RWPE2 (cell line): ENCODE results near the gene NDUFAB1.
"Not testable (repeated sequence)": the region's sequence is repeated elsewhere in the genome, so short reads cannot be mapped to it uniquely, and the experiment has no call there.

Experiments
- ATAC-seq: fragments of 200-7000 bp; cut with Tn5 transposase; 3 replicates; pipeline ENCODE4 v1.9.1; 2021; ENCODE audit warnings: low read depth
- DNase-seq: peaks from one replicate; pipeline ENCODE4 v3.0.0-alpha.2; 2020; ENCODE audit warnings: low spot score
- H3K27ac ChIP-seq: fragments of 450-650 bp; 2 replicates; pipeline ENCODE4 v1.5.1; 2017; ENCODE audit warnings: mild to moderate bottlenecking; ENCODE audit not compliant: poor library complexity, severe bottlenecking
- H3K27me3 ChIP-seq: fragments of 250-450 bp; sonication (Bioruptor Pico); 2 replicates; pipeline ENCODE4 v1.5.1; 2021; ENCODE audit warnings: mild to moderate bottlenecking, moderate library complexity; ENCODE audit not compliant: insufficient read depth, poor library complexity, severe bottlenecking
- H3K36me3 ChIP-seq: fragments of 250-450 bp; sonication (Bioruptor Pico); 2 replicates; pipeline ENCODE4 v1.5.1; 2020; ENCODE audit warnings: low read depth, mild to moderate bottlenecking, moderate library complexity
- H3K4me1 ChIP-seq: fragments of 250-450 bp; sonication (Bioruptor Pico); 2 replicates; pipeline ENCODE4 v1.5.1; 2021; ENCODE audit warnings: mild to moderate bottlenecking, moderate library complexity; ENCODE audit not compliant: insufficient read depth, poor library complexity, severe bottlenecking
- H3K4me3 ChIP-seq: fragments of 250-450 bp; sonication (Bioruptor Pico); 2 replicates; pipeline ENCODE4 v1.5.1; 2021; ENCODE audit warnings: mild to moderate bottlenecking, moderate library complexity; ENCODE audit not compliant: severe bottlenecking
- H3K9me3 ChIP-seq: fragments of 250-450 bp; sonication (Bioruptor Pico); 2 replicates; pipeline ENCODE4 v1.5.1; 2021; ENCODE audit warnings: mild to moderate bottlenecking, moderate library complexity; ENCODE audit not compliant: severe bottlenecking
- CTCF ChIP-seq: fragments of 450-650 bp; IDR thresholded peaks from one replicate; pipeline ENCODE4 v1.5.1; 2017; ENCODE audit warnings: mild to moderate bottlenecking, moderate library complexity; ENCODE audit not compliant: poor library complexity, severe bottlenecking

The NDUFAB1 gene

GRCh38 chr16:23587726-23588125 is 8.4 kb downstream of the NDUFAB1 start:
- no peak for DNase-seq

GRCh38 chr16:23584186-23585076 is 11.7 kb downstream of the NDUFAB1 start:
- no peaks in the 10 kb centered on the region for H3K4me1 ChIP-seq
- H3K4me3 ChIP-seq, result no peak overlapping the region
- ATAC-seq (no peak), DNase-seq (no peak)
- H3K27ac ChIP-seq, result no peak overlapping the region
- H3K9me3 ChIP-seq, result no peaks in the 10 kb centered on the region
- H3K36me3 ChIP-seq, result peaks cover 78% of the 10 kb centered on the region
- no peak for TF ChIP-seq CTCF
- no peaks in the 10 kb centered on the region for H3K27me3 ChIP-seq

More at GRCh38 chr16:23587726-23588125, 8.4 kb downstream of the NDUFAB1 start:
- no peak for ATAC-seq
- no peaks in the 10 kb centered on the region for H3K4me1 ChIP-seq
- no peak overlapping the region for H3K4me3 ChIP-seq
- H3K27me3 ChIP-seq, result no peaks in the 10 kb centered on the region
- no peaks in the 10 kb centered on the region for H3K9me3 ChIP-seq
- peaks cover 81% of the 10 kb centered on the region for H3K36me3 ChIP-seq
- TF ChIP-seq CTCF, result no peak
- H3K27ac ChIP-seq, result no peak overlapping the region

- not testable (repeated sequence) for H3K4me3 ChIP-seq, DNase-seq, H3K27ac ChIP-seq, H3K27me3 ChIP-seq, H3K4me1 ChIP-seq, H3K9me3 ChIP-seq, ATAC-seq
- H3K36me3 ChIP-seq, result peaks cover 77% of the 10 kb centered on the region
These were observed 12.8 kb downstream of the NDUFAB1 start for GRCh38 chr16:23583271-23583670.

- no peak for TF ChIP-seq CTCF
- no peak overlapping the region for H3K4me3 ChIP-seq
- peaks cover 71% of the 10 kb centered on the region for H3K36me3 ChIP-seq
- ATAC-seq (no peak), DNase-seq (no peak)
- H3K9me3 ChIP-seq, result no peaks in the 10 kb centered on the region
- no peaks in the 10 kb centered on the region for H3K27me3 ChIP-seq
- H3K4me1 ChIP-seq, result no peaks in the 10 kb centered on the region
- H3K27ac ChIP-seq, result no peak overlapping the region
These were observed 14.4 kb downstream of the NDUFAB1 start for GRCh38 chr16:23581764-23582163.

- ATAC-seq, result no peak
- Histone ChIP-seq H3K27me3 (no peaks in the 10 kb centered on the region), H3K4me3 (no peak overlapping the region), H3K36me3 (peaks cover 58% of the 10 kb centered on the region), H3K9me3 (no peaks in the 10 kb centered on the region), H3K27ac (no peak overlapping the region), H3K4me1 (no peaks in the 10 kb centered on the region)
- no peak for DNase-seq
- TF ChIP-seq CTCF, result no peak
These were observed 15.7 kb downstream of the NDUFAB1 start for GRCh38 chr16:23580391-23580790.
